K562 (cell line): ENCODE measurements around the gene HSD17B12. TPM values are rescaled to one million over a fixed set of nuclear protein-coding genes. Genes with fewer than 3 reads are reported as not detected.
A peak's percentile ranks its signal among the peaks of the same experiment; 100 is the strongest.

ENCODE experiments used
- FIP1L1 ChIP-seq: fragments of 200-400 bp; formaldehyde crosslinking; IDR thresholded peaks from 2 replicates; pipeline ENCODE4 v1.6.1; 2018; ENCODE audit warnings: mild to moderate bottlenecking, low read depth, low read length; ENCODE audit not compliant: poor library complexity, severe bottlenecking
- HINFP ChIP-seq: fragments of 450-650 bp; conservative IDR thresholded peaks from 2 replicates; pipeline ENCODE4 v1.6.1; 2016; ENCODE audit warnings: missing genetic modification characterization, low read depth, mild to moderate bottlenecking, control low read depth, missing compliant biosample characterization
- HNRNPLL ChIP-seq: fragments of 200-400 bp; formaldehyde crosslinking; IDR thresholded peaks from 2 replicates; pipeline ENCODE4 v1.6.1; 2017; ENCODE audit warnings: low read length, low read depth, mild to moderate bottlenecking; ENCODE audit not compliant: poor library complexity, severe bottlenecking
- NCOA1 ChIP-seq: fragments of 450-650 bp; IDR thresholded peaks from 2 replicates; pipeline ENCODE4 v1.6.1; 2016; ENCODE audit warnings: low read depth
- PHB ChIP-seq: fragments of 250-450 bp; sonication (Bioruptor Pico); IDR thresholded peaks from 2 replicates; pipeline ENCODE4 v1.5.0; 2021
- POLR2H ChIP-seq: IDR thresholded peaks from 2 replicates; pipeline ENCODE4 v1.6.1; 2016; ENCODE audit warnings: missing genetic modification characterization, low read depth, mild to moderate bottlenecking, control low read depth, missing compliant biosample characterization, moderate library complexity
- PREB ChIP-seq: sonication (generic); formaldehyde crosslinking; IDR thresholded peaks from 2 replicates; pipeline ENCODE4 v1.8.1; 2023; ENCODE audit warnings: mild to moderate bottlenecking, missing genetic modification reagents
- RAD21 ChIP-seq, 2 experiments: fragments of 250-450 bp in 1 of 2; fragments of 450-650 bp in 1 of 2; sonication (Bioruptor Pico) in 1 of 2; formaldehyde crosslinking in 1 of 2; IDR thresholded peaks in 1 of 2; conservative IDR thresholded peaks in 1 of 2; 2 replicates each; pipeline versions ENCODE4 v1.4.0 to v1.8.0; 2020 to 2022; ENCODE audit warnings: mild to moderate bottlenecking in 2 of 2, moderate library complexity in 1 of 2
- SMARCA5 ChIP-seq: fragments of 450-650 bp; IDR thresholded peaks from 2 replicates; pipeline ENCODE4 v1.6.1; 2016
- ZBTB17 ChIP-seq: fragments of 450-650 bp; formaldehyde crosslinking; IDR thresholded peaks from 2 replicates; pipeline ENCODE4 v1.4.0; 2020; ENCODE audit warnings: mild to moderate bottlenecking
- ZBTB33 ChIP-seq: sonication (generic); formaldehyde crosslinking; IDR thresholded peaks from 2 replicates; pipeline ENCODE4 v1.8.1; 2023; ENCODE audit warnings: mild to moderate bottlenecking, missing genetic modification reagents
- ZNF224 ChIP-seq: sonication (generic); formaldehyde crosslinking; IDR thresholded peaks from 2 replicates; pipeline ENCODE4 v1.8.0; 2022; ENCODE audit warnings: mild to moderate bottlenecking, missing genetic modification reagents
- ZNF280A ChIP-seq: fragments of 450-650 bp; IDR thresholded peaks from 2 replicates; pipeline ENCODE4 v1.6.1; 2018; ENCODE audit warnings: mild to moderate bottlenecking, low read depth; ENCODE audit not compliant: partially characterized antibody
- ZNF511 ChIP-seq: sonication (generic); formaldehyde crosslinking; IDR thresholded peaks from 2 replicates; pipeline ENCODE4 v1.8.0; 2022; ENCODE audit warnings: mild to moderate bottlenecking, missing genetic modification reagents
- ZNF609 ChIP-seq: sonication (generic); formaldehyde crosslinking; IDR thresholded peaks from 2 replicates; pipeline ENCODE4 v1.8.1; 2023; ENCODE audit warnings: missing genetic modification reagents, mild to moderate bottlenecking, borderline replicate concordance
- ZZZ3 ChIP-seq: fragments of 450-650 bp; IDR thresholded peaks from 2 replicates; pipeline ENCODE4 v1.6.1; 2016; ENCODE audit warnings: antibody characterized with exemption, mild to moderate bottlenecking, moderate library complexity
- polyA plus RNA-seq, 8 experiments: library from polyadenylated mRNA; depleted of rRNA in 4 of 8; stranded (reverse) in 5 of 8; unstranded in 3 of 8; fragments of >200 nt; fragmentation: Nextera tagmentation in 2 of 8; fragmentation: Illumina TruSeq in 1 of 8; extraction: Ambion mirVana in 2 of 8; extraction: Trizol in 1 of 8; gene quantifications; 2 replicates each; pipeline versions ENCODE4 v1.2.1 to v1.2.3, GENCODE V29; 2011 to 2014; ENCODE audit warnings: inconsistent platforms in 1 of 8, missing spikeins in 1 of 8
- total RNA-seq, 7 experiments: library from RNA; depleted of rRNA in 6 of 7; stranded (reverse); fragments of >200 nt in 6 of 7; fragmentation: Illumina TruSeq in 2 of 7; extraction: Trizol in 2 of 7; gene quantifications; 2 replicates each; pipeline versions ENCODE4 v1.2.1 to v1.2.3, GENCODE V29; 2011 to 2021; ENCODE audit warnings: low replicate concordance in 1 of 7

The HSD17B12 gene
- total and polyA plus RNA-seq, 9 of the 15 experiments (the other 6 are each of a cell fraction or from before 2014, with no cell fraction given) = 9.1 to 34.5 (median 23.3) TPM

GRCh38 chr11:43693731-43694130, 13.2 kb downstream of the HSD17B12 start (continued):
- TF ChIP-seq ZBTB33 (no peak), ZBTB17 (0 out of 2 replicates have a peak, but pooled peaks have one; percentile 44), HNRNPLL (no peak), ZNF280A (no peak), ZNF609 (no peak), PHB (no peak), FIP1L1 (no peak), ZNF224 (CRISPR knock-in tag) (no peak), ZNF511 (CRISPR knock-in tag) (no peak), ZZZ3 (no peak), HINFP (no peak), NCOA1 (no peak), PREB (CRISPR knock-in tag) (no peak), SMARCA5 (no peak), POLR2H (tag) (no peak), RAD21 (CRISPR knock-in tag; conservative IDR thresholded peaks at IDR 0.05 in 1 of 2, IDR thresholded peaks at IDR 0.05 in 1 of 2) (0 out of 4 replicates have a peak, but pooled peaks of 1 of the 2 experiments have one; percentile 19)
